Colonic mucosa (tissue), 4 donors: ENCODE measurements around the gene LEFTY1. TPM values are rescaled to one million over a fixed set of nuclear protein-coding genes. Genes with fewer than 3 reads are reported as not detected.
"Not testable (repeated sequence)": the region's sequence is repeated elsewhere in the genome, so short reads cannot be mapped to it uniquely, and the experiment has no call there.

ENCODE experiments used
- DNase-seq: peaks from one replicate; pipeline ENCODE4 v3.0.0-alpha.2; 2020
- H3K27ac ChIP-seq: fragments of 200-600 bp; one replicate; pipeline ENCODE4 v1.8.0; 2021
- H3K27me3 ChIP-seq: fragments of 200-600 bp; one replicate; pipeline ENCODE4 v1.8.0; 2021
- H3K36me3 ChIP-seq: fragments of 200-600 bp; one replicate; pipeline ENCODE4 v1.8.0; 2021
- H3K4me1 ChIP-seq: fragments of 200-600 bp; one replicate; pipeline ENCODE4 v1.8.0; 2021; ENCODE audit warnings: mild to moderate bottlenecking
- H3K4me3 ChIP-seq: fragments of 200-600 bp; one replicate; pipeline ENCODE4 v1.8.0; 2021
- H3K9ac ChIP-seq, 2 donors: one replicate each; pipeline ENCODE4 v1.7.0; 2013; ENCODE audit warnings: control low read depth in 2 of 2, low read depth in 2 of 2, low read length in 2 of 2
- H3K9me3 ChIP-seq: fragments of 200-600 bp; one replicate; pipeline ENCODE4 v1.8.0; 2021
- intact Hi-C: fragments of 100-400 bp; cut with DNase I; formaldehyde crosslinking; loops from one replicate; pipeline ENCODE4 v1.14.1; 2022
- total RNA-seq, 2 donors: library from RNA; stranded (reverse); fragmentation: NEBNext Ultra II Directional in 1 of 2; extraction: Animal tissue kit (Norgen Biotek cat#: 25700) in 1 of 2; gene quantifications; one replicate each; pipeline ENCODE4 v1.2.1, GENCODE V29; 2021
- TF ChIP-seq, protein P1 (sequence below): fragments of 200-600 bp; IDR thresholded peaks from one replicate; pipeline ENCODE4 v1.8.0; 2022; ENCODE audit warnings: antibody characterized with exemption, mild to moderate bottlenecking
- donor health status: healthy.
- donor health status: DM: no; HTN: no; CAD: no.
- donor health status: DM: no; HTN: no; CAD: no.

Gene LEFTY1, protein sequence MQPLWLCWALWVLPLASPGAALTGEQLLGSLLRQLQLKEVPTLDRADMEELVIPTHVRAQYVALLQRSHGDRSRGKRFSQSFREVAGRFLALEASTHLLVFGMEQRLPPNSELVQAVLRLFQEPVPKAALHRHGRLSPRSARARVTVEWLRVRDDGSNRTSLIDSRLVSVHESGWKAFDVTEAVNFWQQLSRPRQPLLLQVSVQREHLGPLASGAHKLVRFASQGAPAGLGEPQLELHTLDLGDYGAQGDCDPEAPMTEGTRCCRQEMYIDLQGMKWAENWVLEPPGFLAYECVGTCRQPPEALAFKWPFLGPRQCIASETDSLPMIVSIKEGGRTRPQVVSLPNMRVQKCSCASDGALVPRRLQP
- total RNA-seq: 100 to 1,000 TPM; 201 to 211 TPM

DNA sequence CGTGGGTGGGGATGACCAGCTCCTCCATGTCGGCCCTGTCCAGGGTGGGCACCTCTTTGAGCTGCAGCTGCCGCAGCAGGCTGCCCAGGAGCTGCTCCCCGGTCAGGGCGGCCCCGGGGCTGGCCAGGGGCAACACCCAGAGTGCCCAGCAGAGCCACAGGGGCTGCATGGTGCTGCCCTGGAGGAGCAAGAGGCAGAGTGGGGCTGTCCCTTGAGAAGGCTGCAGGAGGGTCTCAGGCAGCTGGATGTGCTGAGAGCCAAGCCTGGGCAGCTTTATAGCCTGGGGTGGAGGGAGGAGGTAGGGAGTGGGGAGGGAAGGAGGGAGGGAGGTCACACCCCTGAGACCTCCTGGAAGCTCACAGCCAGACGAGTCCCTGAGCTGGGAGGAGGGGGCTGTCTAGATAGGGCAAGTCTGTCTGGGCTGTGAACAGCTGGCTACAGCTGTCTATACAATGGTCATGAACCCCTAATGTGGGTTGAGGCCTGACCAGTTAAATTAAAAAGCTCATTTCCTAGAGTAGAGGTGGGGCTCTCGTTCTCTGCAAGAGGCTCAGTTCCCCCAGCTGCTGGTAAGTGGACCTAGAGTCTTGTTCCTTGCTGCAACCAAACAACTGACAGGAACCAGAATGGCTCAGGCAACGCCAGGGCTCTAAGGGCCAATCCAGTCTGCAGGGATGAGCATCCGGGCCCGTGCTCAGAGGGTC, at the start of gene LEFTY1:
Gene LEFTY1 (minus strand): TSS at position 249 of the 704 bp plus-strand sequence. CDS start 80 bp downstream, at position 169.
- Histone ChIP-seq H3K27me3 (no peaks in the 10 kb centered on the region), H3K4me3 (peak within 1 kb of the TSS; percentile 30), H3K27ac (peak within 1 kb of the TSS; percentile 89), H3K9ac (peak within 1 kb of the TSS; percentile 68 to 93), H3K36me3 (no peaks in the 10 kb centered on the region), H3K4me1 (peaks cover 5% of the 10 kb centered on the region), H3K9me3 (no peaks in the 10 kb centered on the region)
- TF ChIP-seq, protein P1, sequence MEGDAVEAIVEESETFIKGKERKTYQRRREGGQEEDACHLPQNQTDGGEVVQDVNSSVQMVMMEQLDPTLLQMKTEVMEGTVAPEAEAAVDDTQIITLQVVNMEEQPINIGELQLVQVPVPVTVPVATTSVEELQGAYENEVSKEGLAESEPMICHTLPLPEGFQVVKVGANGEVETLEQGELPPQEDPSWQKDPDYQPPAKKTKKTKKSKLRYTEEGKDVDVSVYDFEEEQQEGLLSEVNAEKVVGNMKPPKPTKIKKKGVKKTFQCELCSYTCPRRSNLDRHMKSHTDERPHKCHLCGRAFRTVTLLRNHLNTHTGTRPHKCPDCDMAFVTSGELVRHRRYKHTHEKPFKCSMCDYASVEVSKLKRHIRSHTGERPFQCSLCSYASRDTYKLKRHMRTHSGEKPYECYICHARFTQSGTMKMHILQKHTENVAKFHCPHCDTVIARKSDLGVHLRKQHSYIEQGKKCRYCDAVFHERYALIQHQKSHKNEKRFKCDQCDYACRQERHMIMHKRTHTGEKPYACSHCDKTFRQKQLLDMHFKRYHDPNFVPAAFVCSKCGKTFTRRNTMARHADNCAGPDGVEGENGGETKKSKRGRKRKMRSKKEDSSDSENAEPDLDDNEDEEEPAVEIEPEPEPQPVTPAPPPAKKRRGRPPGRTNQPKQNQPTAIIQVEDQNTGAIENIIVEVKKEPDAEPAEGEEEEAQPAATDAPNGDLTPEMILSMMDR: no peak
- peak; percentile 83 for DNase-seq
- intact Hi-C loops: no loop called here

DNA sequence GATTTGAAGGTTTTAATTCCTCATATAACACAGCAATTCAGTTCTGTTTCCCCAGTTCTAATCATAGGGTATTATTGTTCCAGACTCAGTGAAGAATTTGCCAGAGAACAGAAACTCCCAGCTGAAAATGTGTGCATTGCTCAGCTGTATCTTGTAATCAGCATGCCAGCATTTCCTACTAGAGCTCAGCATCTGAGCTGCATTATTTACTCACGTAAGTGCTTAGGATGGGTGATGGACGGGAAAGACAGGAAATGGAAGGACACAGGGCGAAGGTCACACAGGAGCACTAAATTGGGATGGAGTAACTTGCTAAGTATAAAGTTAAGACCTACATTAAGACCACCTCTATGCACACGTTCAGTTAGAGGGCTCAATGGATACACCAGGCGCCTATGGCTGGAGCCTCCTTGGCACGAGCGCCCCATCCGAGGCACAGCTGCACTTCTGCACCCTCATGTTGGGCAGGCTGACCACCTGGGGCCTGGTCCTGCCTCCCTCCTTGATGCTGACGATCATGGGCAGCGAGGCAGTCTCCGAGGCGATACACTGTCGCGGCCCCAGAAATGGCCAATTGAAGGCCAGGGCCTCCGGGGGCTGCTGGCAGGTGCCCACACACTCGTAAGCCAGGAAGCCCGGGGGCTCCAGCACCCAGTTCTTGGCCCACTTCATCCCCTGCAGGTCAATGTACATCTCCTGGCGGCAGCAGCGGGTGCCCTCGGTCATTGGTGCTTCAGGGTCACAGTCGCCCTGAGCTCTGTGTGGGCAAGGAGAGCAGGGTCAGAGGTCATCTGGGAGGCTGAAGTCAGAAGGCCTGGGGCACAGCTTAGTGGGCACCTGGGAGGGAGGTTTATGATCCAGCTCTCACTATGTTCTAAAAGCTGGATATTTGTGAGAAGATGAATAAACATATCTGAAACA, 48.4 kb upstream of the LEFTY1 start:
- Histone ChIP-seq H3K4me3 (no peak overlapping the region), H3K9ac (no peak overlapping the region), H3K36me3 (no peaks in the 10 kb centered on the region), H3K27ac (no peak overlapping the region), H3K4me1 (no peaks in the 10 kb centered on the region), H3K9me3 (no peaks in the 10 kb centered on the region), H3K27me3 (no peaks in the 10 kb centered on the region)
- TF ChIP-seq, protein P1: no peak
- DNase-seq: no peak
- intact Hi-C loops: no loop called here

DNA sequence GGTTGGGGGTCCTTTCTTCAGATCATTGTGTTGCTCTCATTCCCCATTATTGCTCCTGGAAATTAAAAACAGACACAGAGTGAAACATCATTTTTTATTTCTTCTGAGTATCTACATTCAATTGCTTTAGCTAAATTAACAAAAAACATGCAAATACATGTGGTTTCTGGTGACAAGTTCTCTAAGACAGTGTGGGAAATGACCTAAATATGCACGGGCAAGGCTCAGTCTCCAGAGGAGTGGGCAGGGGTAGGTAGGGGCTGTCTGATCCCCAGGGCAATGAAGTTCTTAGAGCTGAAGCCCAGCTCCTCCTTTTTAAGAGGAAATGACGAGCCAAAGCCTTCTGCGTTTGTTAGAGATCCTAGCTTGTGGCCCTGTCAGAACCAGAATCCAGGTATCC, 47.6 kb upstream of the LEFTY1 start:
- no peaks in the 10 kb centered on the region for H3K36me3 ChIP-seq
- H3K4me1 ChIP-seq: no peaks in the 10 kb centered on the region
- TF ChIP-seq, protein P1: no peak
- intact Hi-C loops: no loop called here
- no peaks in the 10 kb centered on the region for H3K9me3 ChIP-seq
- no peak overlapping the region for H3K9ac ChIP-seq
- H3K27me3 ChIP-seq: no peaks in the 10 kb centered on the region
- no peak for DNase-seq
- H3K4me3 ChIP-seq: no peak overlapping the region
- H3K27ac ChIP-seq: no peak overlapping the region

DNA sequence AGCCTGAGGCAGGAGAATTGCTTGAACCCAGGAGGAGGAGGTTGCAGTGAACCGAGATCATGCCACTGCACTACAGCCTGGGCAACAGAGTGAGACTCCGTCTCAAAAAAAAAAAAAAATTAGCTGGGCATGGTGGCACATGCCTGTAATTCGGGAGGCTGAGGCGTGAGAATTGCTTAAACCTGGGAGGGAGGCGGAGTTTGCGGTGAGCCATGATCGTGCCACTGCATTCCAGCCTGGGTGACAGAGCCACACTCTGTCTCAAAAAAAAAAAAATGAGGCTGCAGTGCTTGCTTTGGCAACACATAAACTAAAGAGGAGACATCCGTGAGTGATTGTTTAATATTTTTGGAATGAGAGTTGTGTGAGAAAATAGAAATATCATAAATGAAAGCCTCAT, 47.1 kb upstream of the LEFTY1 start:
- H3K4me1 ChIP-seq, H3K36me3 ChIP-seq, H3K9me3 ChIP-seq, H3K27ac ChIP-seq, intact Hi-C loops, H3K27me3 ChIP-seq, DNase-seq, H3K4me3 ChIP-seq, H3K9ac ChIP-seq: not testable (repeated sequence)

DNA sequence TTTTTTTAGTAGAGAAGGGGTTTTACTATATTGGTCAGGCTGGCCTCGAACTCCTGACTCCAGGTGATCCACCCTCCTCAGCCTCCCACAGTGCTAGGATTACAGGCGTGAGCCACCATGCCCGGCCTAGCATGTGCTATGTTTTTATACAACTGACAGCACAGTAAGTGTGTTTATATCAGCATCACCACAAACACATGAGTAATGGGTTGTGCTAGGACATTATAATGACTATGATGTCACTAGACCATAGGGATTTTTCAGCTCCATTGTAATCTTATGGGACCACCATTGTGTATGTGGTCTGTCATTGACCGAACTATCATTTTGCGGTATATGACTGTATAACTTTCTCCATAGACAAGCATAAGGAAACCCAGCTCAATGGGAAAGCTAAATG, 45.8 kb upstream of the LEFTY1 start:
- Histone ChIP-seq H3K27me3 (no peaks in the 10 kb centered on the region), H3K4me3 (no peak overlapping the region), H3K27ac (no peak overlapping the region), H3K36me3 (no peaks in the 10 kb centered on the region), H3K9ac (no peak overlapping the region), H3K9me3 (no peaks in the 10 kb centered on the region), H3K4me1 (no peaks in the 10 kb centered on the region)
- TF ChIP-seq, protein P1: no peak
- DNase-seq: no peak
- intact Hi-C loops: no loop called here
